CD14-positive monocyte (primary cell): ENCODE measurements around the gene TNPO1. TPM values are rescaled to one million over a fixed set of nuclear protein-coding genes. Genes with fewer than 3 reads are reported as not detected.

Experiments
- DNase-seq, 3 donors: peaks; one replicate each; pipeline ENCODE4 v3.0.0-alpha.2; 2011 to 2022
- H2AFZ ChIP-seq: 2 replicates; pipeline ENCODE4 v1.6.0; 2012; ENCODE audit warnings: mild to moderate bottlenecking, low read depth, low read length, inconsistent platforms; ENCODE audit not compliant: insufficient read depth, poor library complexity, severe bottlenecking
- H3K27ac ChIP-seq, 2 donors: 1 replicate in 1 of 2; 2 replicates in 1 of 2; pipeline ENCODE4 v1.5.1; 2012 to 2013; ENCODE audit warnings: low read length in 2 of 2, control low read depth in 1 of 2, inconsistent platforms in 1 of 2, low read depth in 1 of 2, mild to moderate bottlenecking in 1 of 2
- H3K27me3 ChIP-seq, 2 donors: one replicate each; pipeline versions ENCODE4 v1.6.0 to v1.6.1; 2011 to 2013; ENCODE audit warnings: low read length in 2 of 2; ENCODE audit not compliant: control insufficient read depth in 2 of 2, insufficient read depth in 2 of 2
- H3K36me3 ChIP-seq, 2 donors: replicated peaks in 1 of 2; 1 replicate in 1 of 2; 2 replicates in 1 of 2; pipeline versions ENCODE4 v1.5.1 to v1.6.1; 2012 to 2013; ENCODE audit warnings: low read length in 2 of 2, control low read depth in 1 of 2, inconsistent platforms in 1 of 2, mild to moderate bottlenecking in 1 of 2; ENCODE audit not compliant: insufficient read depth in 2 of 2, control insufficient read depth in 1 of 2
- H3K4me1 ChIP-seq, 2 donors: 1 replicate in 1 of 2; 2 replicates in 1 of 2; pipeline versions ENCODE4 v1.5.1 to v1.6.1; 2012 to 2013; ENCODE audit warnings: low read length in 2 of 2, control low read depth in 1 of 2, inconsistent platforms in 1 of 2, mild to moderate bottlenecking in 1 of 2, moderate library complexity in 1 of 2; ENCODE audit not compliant: insufficient read depth in 2 of 2, control insufficient read depth in 1 of 2
- H3K4me2 ChIP-seq: replicated peaks from 2 replicates; pipeline ENCODE3; 2012; ENCODE audit warnings: low read length, moderate library complexity, mild to moderate bottlenecking; ENCODE audit not compliant: poor library complexity, severe bottlenecking; ENCODE audit errors: extremely low read depth
- H3K4me3 ChIP-seq, 3 experiments: fragments of 200-600 bp in 1 of 3; sonication (generic) in 1 of 3; replicated peaks in 1 of 3; 1 replicate in 2 of 3; 2 replicates in 1 of 3; pipeline ENCODE4 v1.5.1; 2011 to 2013; ENCODE audit warnings: low read length in 3 of 3, mild to moderate bottlenecking in 3 of 3, control low read depth in 2 of 3, low read depth in 2 of 3, inconsistent platforms in 1 of 3, moderate library complexity in 1 of 3
- H3K79me2 ChIP-seq: 2 replicates; pipeline ENCODE4 v1.6.0; 2012; ENCODE audit warnings: mild to moderate bottlenecking, control low read depth, inconsistent platforms, low read length, moderate library complexity; ENCODE audit not compliant: insufficient read depth
- H3K9ac ChIP-seq: 2 replicates; pipeline ENCODE4 v1.6.0; 2017; ENCODE audit warnings: low read length, mild to moderate bottlenecking; ENCODE audit not compliant: insufficient read depth, poor library complexity, severe bottlenecking
- H3K9me3 ChIP-seq, 2 donors: replicated peaks in 1 of 2; 1 replicate in 1 of 2; 2 replicates in 1 of 2; pipeline versions ENCODE4 v1.5.1 to v1.6.1; 2012 to 2013; ENCODE audit warnings: low read length in 2 of 2, control low read depth in 1 of 2; ENCODE audit not compliant: control insufficient read depth in 1 of 2, insufficient read depth in 1 of 2
- H4K20me1 ChIP-seq: 2 replicates; pipeline ENCODE4 v1.6.0; 2012; ENCODE audit warnings: mild to moderate bottlenecking, low read length, control low read depth, moderate library complexity; ENCODE audit not compliant: insufficient read depth
- H3K27ac Mint-ChIP-seq, 7 donors: one replicate each; pipeline ENCODE4 v1.8.0; 2020; ENCODE audit warnings: mild to moderate bottlenecking in 7 of 7, mixed read lengths in 7 of 7, moderate library complexity in 6 of 7, inconsistent platforms in 2 of 7
- H3K27me3 Mint-ChIP-seq, 3 donors: one replicate each; pipeline ENCODE4 v1.8.0; 2021 to 2022; ENCODE audit warnings: low read depth in 3 of 3, mild to moderate bottlenecking in 3 of 3, mixed read lengths in 3 of 3, moderate library complexity in 3 of 3, inconsistent platforms in 1 of 3
- H3K36me3 Mint-ChIP-seq, 2 donors: one replicate each; pipeline ENCODE4 v1.8.0; 2020; ENCODE audit warnings: mixed read lengths in 2 of 2, inconsistent platforms in 1 of 2, mild to moderate bottlenecking in 1 of 2
- H3K4me1 Mint-ChIP-seq: one replicate; pipeline ENCODE4 v1.8.0; 2020; ENCODE audit warnings: mild to moderate bottlenecking, mixed read lengths
- H3K4me3 Mint-ChIP-seq, 2 donors: one replicate each; pipeline ENCODE4 v1.8.0; 2020; ENCODE audit warnings: mild to moderate bottlenecking in 2 of 2, mixed read lengths in 2 of 2, moderate library complexity in 1 of 2
- H3K9me3 Mint-ChIP-seq, 7 donors: one replicate each; pipeline ENCODE4 v1.8.0; 2020 to 2022; ENCODE audit warnings: mixed read lengths in 7 of 7, mild to moderate bottlenecking in 6 of 7, moderate library complexity in 6 of 7, inconsistent platforms in 2 of 7
- CTCF ChIP-seq: fragments of 200-600 bp; IDR thresholded peaks from one replicate; pipeline ENCODE4 v1.8.0; 2022; ENCODE audit warnings: antibody characterized with exemption, mild to moderate bottlenecking
- WGBS: methylation state at CpG from one replicate; pipeline ENCODE4 v1.1.5; 2013; ENCODE audit warnings: missing lambda C conversion rate; ENCODE audit not compliant: insufficient coverage; 5-methylcytosine and 5-hydroxymethylcytosine counted together
- intact Hi-C, 2 donors: fragments of 100-400 bp; cut with micrococcal nuclease; formaldehyde crosslinking; loops; one replicate each; pipeline versions ENCODE4 v1.15.0 to v1.15.1; 2023
- polyA plus RNA-seq, 3 donors: library from polyadenylated mRNA; depleted of rRNA in 1 of 3; unstranded in 2 of 3; stranded (reverse) in 1 of 3; fragments of 300-500 nt in 2 of 3; fragments of >200 nt in 1 of 3; fragmentation: Illumina TruSeq in 2 of 3; gene quantifications; 1 replicate in 2 of 3; 2 replicates in 1 of 3; pipeline ENCODE4 v1.2.3, GENCODE V29; 2012 to 2021

The TNPO1 gene
- polyA plus RNA-seq, 3 donors, result 9.3 to 28.1 (median 26.3) TPM

GRCh38 chr5:72770266-72770665, 46.2 kb upstream of the TNPO1 start:
- intact Hi-C loops, result no loop called here
- H3K27ac Mint-ChIP-seq, result no peak overlapping the region
- H3K36me3 Mint-ChIP-seq, result no peaks in the 10 kb centered on the region
- H3K4me3 Mint-ChIP-seq, result no peak overlapping the region
- TF ChIP-seq CTCF, result no peak
- peaks cover 2 to 7% (median 6%) of the 10 kb centered on the region in 3 donors for H3K27me3 Mint-ChIP-seq
- no peak overlapping the region for H3K4me2 ChIP-seq
- H3K4me1 Mint-ChIP-seq, result no peaks in the 10 kb centered on the region
- H3K9me3 Mint-ChIP-seq, result peaks cover 0 to 4% (median 1%) of the 10 kb centered on the region in 7 donors
- no peak overlapping the region for H3K4me3 ChIP-seq
- H4K20me1 ChIP-seq, result no peaks in the 10 kb centered on the region
- H3K27ac ChIP-seq, result no peak overlapping the region
- H3K79me2 ChIP-seq, result no peaks in the 10 kb centered on the region
- 93% methylated on average over 3 of the region's 4 CpGs for WGBS
- no peaks in the 10 kb centered on the region for H3K9me3 ChIP-seq
- H3K9ac ChIP-seq, result no peak overlapping the region
- no peak for DNase-seq
- H2AFZ ChIP-seq, result no peak overlapping the region
- no peaks in the 10 kb centered on the region for H3K4me1 ChIP-seq
- no peaks in the 10 kb centered on the region for H3K36me3 ChIP-seq
- no peaks in the 10 kb centered on the region for H3K27me3 ChIP-seq

DNA sequence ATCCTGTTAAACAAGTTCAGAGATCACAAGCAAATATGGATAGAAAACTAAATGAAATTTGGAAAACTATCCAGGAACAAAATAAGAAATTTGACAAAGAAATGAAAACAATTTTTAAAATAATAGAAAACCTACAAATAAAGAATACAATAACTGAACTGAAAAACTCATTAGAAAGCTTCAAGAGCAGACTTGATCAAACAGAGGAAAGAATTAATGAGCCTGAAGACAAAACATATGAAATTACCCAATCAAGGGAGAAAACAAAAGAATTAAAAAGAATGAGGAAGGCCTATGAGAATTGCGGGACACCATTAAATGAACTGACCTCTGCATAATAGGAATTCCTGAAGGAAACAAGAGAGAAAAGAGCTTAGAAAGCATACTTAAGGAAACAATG, 39.8 kb upstream of the TNPO1 start:
- H3K27me3 ChIP-seq, result no peaks in the 10 kb centered on the region
- peaks cover 0 to 11% of the 10 kb centered on the region in 2 donors for H3K9me3 ChIP-seq
- no peak overlapping the region for H2AFZ ChIP-seq
- no peak overlapping the region for H3K9ac ChIP-seq
- H3K9me3 Mint-ChIP-seq, result peaks cover 20 to 31% (median 27%) of the 10 kb centered on the region in 7 donors
- no peak overlapping the region for H3K4me3 ChIP-seq
- DNase-seq, result no peak
- no peaks in the 10 kb centered on the region for H3K79me2 ChIP-seq
- no peaks in the 10 kb centered on the region for H3K36me3 ChIP-seq
- no peak overlapping the region for H3K4me3 Mint-ChIP-seq
- no peaks in the 10 kb centered on the region for H3K4me1 Mint-ChIP-seq
- WGBS, result no CpG with 5 or more reads among the region's 1 CpG
- H3K4me1 ChIP-seq, result no peaks in the 10 kb centered on the region
- H3K27me3 Mint-ChIP-seq, result peaks cover 0 to 4% (median 4%) of the 10 kb centered on the region in 3 donors
- no peak overlapping the region for H3K27ac ChIP-seq
- no peak overlapping the region for H3K4me2 ChIP-seq
- no peak overlapping the region for H3K27ac Mint-ChIP-seq
- TF ChIP-seq CTCF, result no peak
- H4K20me1 ChIP-seq, result no peaks in the 10 kb centered on the region
- intact Hi-C loops, result no loop called here
- peaks cover 0 to 4% of the 10 kb centered on the region in 2 donors for H3K36me3 Mint-ChIP-seq
